Mesendoderm (in vitro differentiated cells): ENCODE results near the gene IGF1R.

Experiments used
- DNase-seq: peaks from one replicate; pipeline ENCODE4 v3.0.0; 2013
- H2AK5ac ChIP-seq: 2 replicates; pipeline ENCODE4 v1.6.1; 2013; ENCODE audit warnings: low read length, inconsistent platforms
- H2BK120ac ChIP-seq: 2 replicates; pipeline ENCODE4 v1.6.1; 2013; ENCODE audit warnings: low read depth, mild to moderate bottlenecking, low read length, moderate library complexity, mixed read lengths
- H2BK15ac ChIP-seq: replicated peaks from 2 replicates; pipeline ENCODE4 v1.6.1; 2013; ENCODE audit warnings: low read depth, mild to moderate bottlenecking, moderate library complexity
- H2BK5ac ChIP-seq: 2 replicates; pipeline ENCODE4 v1.6.1; 2013; ENCODE audit warnings: low read length, inconsistent platforms
- H3K18ac ChIP-seq: 2 replicates; pipeline ENCODE4 v1.6.1; 2013; ENCODE audit warnings: mild to moderate bottlenecking, low read length, mixed read lengths
- H3K23ac ChIP-seq: one replicate; pipeline ENCODE4 v1.6.1; 2013; ENCODE audit warnings: low read length
- H3K27ac ChIP-seq: 2 replicates; pipeline ENCODE4 v1.5.1; 2013; ENCODE audit warnings: low read depth, mild to moderate bottlenecking, inconsistent platforms, low read length, moderate library complexity
- H3K27me3 ChIP-seq: 2 replicates; pipeline ENCODE4 v1.6.1; 2013; ENCODE audit warnings: low read length, control low read depth, mild to moderate bottlenecking, inconsistent platforms; ENCODE audit not compliant: insufficient read depth, poor library complexity
- H3K36me3 ChIP-seq: 2 replicates; pipeline ENCODE4 v1.6.1; 2013; ENCODE audit warnings: low read length, inconsistent platforms; ENCODE audit not compliant: control insufficient read depth, insufficient read depth
- H3K4ac ChIP-seq: one replicate; pipeline ENCODE4 v1.6.1; 2013; ENCODE audit warnings: low read depth, mild to moderate bottlenecking, low read length, moderate library complexity
- H3K4me1 ChIP-seq: 2 replicates; pipeline ENCODE4 v1.6.1; 2013; ENCODE audit warnings: low read depth, low read length, inconsistent platforms; ENCODE audit not compliant: control insufficient read depth
- H3K4me2 ChIP-seq: 2 replicates; pipeline ENCODE4 v1.6.1; 2013; ENCODE audit warnings: low read length
- H3K4me3 ChIP-seq: 2 replicates; pipeline ENCODE4 v1.5.1; 2013; ENCODE audit warnings: mild to moderate bottlenecking, low read length
- H3K56ac ChIP-seq: one replicate; pipeline ENCODE4 v1.6.1; 2013; ENCODE audit warnings: low read length
- H3K79me1 ChIP-seq: 2 replicates; pipeline ENCODE4 v1.6.1; 2013; ENCODE audit warnings: low read length, inconsistent platforms
- H3K79me2 ChIP-seq: 2 replicates; pipeline ENCODE4 v1.6.1; 2013; ENCODE audit warnings: mild to moderate bottlenecking, low read length; ENCODE audit not compliant: control insufficient read depth, insufficient read depth
- H3K9ac ChIP-seq: 2 replicates; pipeline ENCODE4 v1.6.1; 2013; ENCODE audit warnings: low read length, inconsistent platforms
- H4K5ac ChIP-seq: one replicate; pipeline ENCODE4 v1.6.1; 2013; ENCODE audit warnings: low read length
- H4K8ac ChIP-seq: one replicate; pipeline ENCODE4 v1.6.1; 2013; ENCODE audit warnings: low read depth, mild to moderate bottlenecking, control low read depth, low read length, moderate library complexity
- WGBS: extraction: QIAGEN DNeasy Blood & Tissue Kit; methylation state at CpG from one replicate; pipeline ENCODE4 v1.1.7; 2013; ENCODE audit warnings: low lambda C conversion rate, missing lambda C conversion rate; ENCODE audit not compliant: insufficient coverage; ENCODE audit errors: extremely low coverage; 5-methylcytosine and 5-hydroxymethylcytosine counted together

Gene IGF1R

GRCh38 chr15:98755781-98756180, 107.4 kb downstream of the IGF1R start:
- H3K27ac ChIP-seq, result no peak overlapping the region
- H4K5ac ChIP-seq, result no peak overlapping the region
- H2BK15ac ChIP-seq, result no peak overlapping the region
- H3K4me2 ChIP-seq, result no peak overlapping the region
- H3K27me3 ChIP-seq, result no peaks in the 10 kb centered on the region
- no peak overlapping the region for H4K8ac ChIP-seq
- no peak overlapping the region for H3K4ac ChIP-seq
- H3K79me1 ChIP-seq, result peaks cover 18% of the 10 kb centered on the region
- no peak overlapping the region for H3K18ac ChIP-seq
- H3K56ac ChIP-seq, result no peak overlapping the region
- H2BK5ac ChIP-seq, result no peak overlapping the region
- H3K36me3 ChIP-seq, result no peaks in the 10 kb centered on the region
- 100% methylated on average over 2 of the region's 2 CpGs for WGBS
- no peak overlapping the region for H3K9ac ChIP-seq
- no peaks in the 10 kb centered on the region for H3K4me1 ChIP-seq
- no peak overlapping the region for H3K4me3 ChIP-seq
- peaks cover 59% of the 10 kb centered on the region for H3K79me2 ChIP-seq
- no peak for DNase-seq
- no peak overlapping the region for H2BK120ac ChIP-seq
- H2AK5ac ChIP-seq, result no peak overlapping the region
- H3K23ac ChIP-seq, result no peak overlapping the region

- Histone ChIP-seq H3K4me2 (no peak overlapping the region), H3K79me2 (peaks cover 60% of the 10 kb centered on the region), H4K8ac (no peak overlapping the region), H3K4me3 (no peak overlapping the region), H2BK15ac (no peak overlapping the region), H3K4ac (no peak overlapping the region), H3K27me3 (no peaks in the 10 kb centered on the region), H3K18ac (no peak overlapping the region), H3K4me1 (no peaks in the 10 kb centered on the region), H2AK5ac (no peak overlapping the region), H3K36me3 (no peaks in the 10 kb centered on the region), H3K56ac (no peak overlapping the region), H3K9ac (no peak overlapping the region), H4K5ac (no peak overlapping the region), H2BK120ac (no peak overlapping the region), H3K79me1 (peaks cover 26% of the 10 kb centered on the region), H2BK5ac (no peak overlapping the region), H3K23ac (no peak overlapping the region), H3K27ac (no peak overlapping the region)
- no CpG with 5 or more reads among the region's 8 CpGs for WGBS
- no peak for DNase-seq
These were observed 109.9 kb downstream of the IGF1R start for GRCh38 chr15:98758224-98758623.

- Histone ChIP-seq H3K4me2 (no peak overlapping the region), H3K4me3 (no peak overlapping the region), H3K79me2 (peaks cover 64% of the 10 kb centered on the region), H2BK5ac (no peak overlapping the region), H3K9ac (no peak overlapping the region), H3K36me3 (no peaks in the 10 kb centered on the region), H3K79me1 (peaks cover 29% of the 10 kb centered on the region), H4K8ac (no peak overlapping the region), H3K27me3 (no peaks in the 10 kb centered on the region), H2AK5ac (no peak overlapping the region), H4K5ac (no peak overlapping the region), H2BK15ac (no peak overlapping the region), H3K18ac (no peak overlapping the region), H3K23ac (no peak overlapping the region), H3K4me1 (peaks cover 6% of the 10 kb centered on the region), H2BK120ac (no peak overlapping the region), H3K56ac (no peak overlapping the region), H3K4ac (no peak overlapping the region), H3K27ac (no peak overlapping the region)
- WGBS, result no CpG with 5 or more reads among the region's 3 CpGs
- DNase-seq, result no peak
These were observed 110.9 kb downstream of the IGF1R start for GRCh38 chr15:98759277-98759676.

GRCh38 chr15:98760112-98760826, 111.9 kb downstream of the IGF1R start:
- DNase-seq, result no peak
- Histone ChIP-seq H3K4me1 (peaks cover 6% of the 10 kb centered on the region), H3K56ac (no peak overlapping the region), H3K79me1 (peaks cover 27% of the 10 kb centered on the region), H3K79me2 (peaks cover 64% of the 10 kb centered on the region), H4K8ac (no peak overlapping the region), H3K23ac (no peak overlapping the region), H3K4me2 (no peak overlapping the region), H3K4ac (no peak overlapping the region), H3K4me3 (no peak overlapping the region), H3K9ac (no peak overlapping the region), H3K27ac (no peak overlapping the region), H2BK15ac (no peak overlapping the region), H3K36me3 (no peaks in the 10 kb centered on the region), H4K5ac (no peak overlapping the region), H3K18ac (no peak overlapping the region), H2BK5ac (no peak overlapping the region), H2BK120ac (no peak overlapping the region), H3K27me3 (no peaks in the 10 kb centered on the region), H2AK5ac (no peak overlapping the region)
- WGBS, result no CpG with 5 or more reads among the region's 9 CpGs

- no peaks in the 10 kb centered on the region for H3K27me3 ChIP-seq
- H3K79me1 ChIP-seq, result peaks cover 31% of the 10 kb centered on the region
- DNase-seq, result no peak
- H3K4me3 ChIP-seq, result no peak overlapping the region
- no peak overlapping the region for H4K8ac ChIP-seq
- WGBS, result no CpG with 5 or more reads among the region's 2 CpGs
- H3K23ac ChIP-seq, result no peak overlapping the region
- H2BK120ac ChIP-seq, result no peak overlapping the region
- H2BK5ac ChIP-seq, result no peak overlapping the region
- no peak overlapping the region for H4K5ac ChIP-seq
- no peak overlapping the region for H2AK5ac ChIP-seq
- H3K4ac ChIP-seq, result no peak overlapping the region
- peaks cover 8% of the 10 kb centered on the region for H3K4me1 ChIP-seq
- H3K18ac ChIP-seq, result no peak overlapping the region
- no peak overlapping the region for H3K9ac ChIP-seq
- peaks cover 69% of the 10 kb centered on the region for H3K79me2 ChIP-seq
- H3K4me2 ChIP-seq, result no peak overlapping the region
- no peak overlapping the region for H2BK15ac ChIP-seq
- H3K36me3 ChIP-seq, result no peaks in the 10 kb centered on the region
- H3K27ac ChIP-seq, result no peak overlapping the region
- no peak overlapping the region for H3K56ac ChIP-seq
These were observed 112.6 kb downstream of the IGF1R start for GRCh38 chr15:98760975-98761374.

- Histone ChIP-seq H3K56ac (no peak overlapping the region), H3K23ac (no peak overlapping the region)
- no CpG with 5 or more reads among the region's 4 CpGs for WGBS
These were observed 114.8 kb downstream of the IGF1R start for GRCh38 chr15:98763179-98763578.

More at GRCh38 chr15:98763179-98763578, 114.8 kb downstream of the IGF1R start:
- Histone ChIP-seq H3K18ac (no peak overlapping the region), H4K8ac (no peak overlapping the region), H3K79me1 (peaks cover 33% of the 10 kb centered on the region), H3K4ac (no peak overlapping the region), H3K4me3 (no peak overlapping the region), H4K5ac (no peak overlapping the region), H3K27ac (no peak overlapping the region), H3K9ac (no peak overlapping the region), H2BK5ac (no peak overlapping the region), H3K4me2 (no peak overlapping the region), H2AK5ac (no peak overlapping the region), H3K4me1 (peaks cover 12% of the 10 kb centered on the region), H3K36me3 (no peaks in the 10 kb centered on the region), H2BK15ac (no peak overlapping the region), H2BK120ac (no peak overlapping the region), H3K79me2 (peaks cover 76% of the 10 kb centered on the region), H3K27me3 (no peaks in the 10 kb centered on the region)
- DNase-seq, result no peak
